Kidney glomerular epithelial cell (primary cell): ENCODE measurements around the gene PCDH10.
"Not testable (repeated sequence)": the region's sequence is repeated elsewhere in the genome, so short reads cannot be mapped to it uniquely, and the experiment has no call there.

Source experiments
- DNase-seq: peaks from one replicate; lab custom pipeline; 2025; lab: John Stamatoyannopoulos, UW

Gene PCDH10

GRCh38 chr4:133150486-133151340, 1.6 kb downstream of the PCDH10 start:
- DNase-seq = no peak

- DNase-seq = no peak
These were observed 2.2 kb downstream of the PCDH10 start for GRCh38 chr4:133151341-133151690.

- no peak for DNase-seq
These were observed 2.7 kb downstream of the PCDH10 start for GRCh38 chr4:133151691-133152329.

- DNase-seq = no peak
These were observed 3.3 kb downstream of the PCDH10 start for GRCh38 chr4:133152330-133152821.

- no peak for DNase-seq
These were observed 3.9 kb downstream of the PCDH10 start for GRCh38 chr4:133152831-133153481.

GRCh38 chr4:133154725-133155124, 5.6 kb downstream of the PCDH10 start:
- DNase-seq = no peak

- DNase-seq = no peak
These were observed 7.0 kb downstream of the PCDH10 start for GRCh38 chr4:133156096-133156495.

- no peak for DNase-seq
These were observed 7.5 kb downstream of the PCDH10 start for GRCh38 chr4:133156556-133156955.

GRCh38 chr4:133157460-133158160, 8.5 kb downstream of the PCDH10 start:
- DNase-seq = no peak

GRCh38 chr4:133160853-133161252, 11.8 kb downstream of the PCDH10 start:
- DNase-seq = no peak

GRCh38 chr4:133161570-133162295, 12.6 kb downstream of the PCDH10 start:
- DNase-seq = no peak

- DNase-seq = no peak
These were observed 13.8 kb downstream of the PCDH10 start for GRCh38 chr4:133162941-133163340.

- no peak for DNase-seq
These were observed 29.9 kb downstream of the PCDH10 start for GRCh38 chr4:133178956-133179355.

- no peak for DNase-seq
These were observed 37.1 kb downstream of the PCDH10 start for GRCh38 chr4:133186210-133186609.

- DNase-seq = no peak
These were observed 37.8 kb downstream of the PCDH10 start for GRCh38 chr4:133186845-133187244.

- DNase-seq = no peak
These were observed 39.5 kb downstream of the PCDH10 start for GRCh38 chr4:133188433-133189146.

- DNase-seq = no peak
These were observed 40.0 kb downstream of the PCDH10 start for GRCh38 chr4:133189147-133189517.

GRCh38 chr4:133190098-133190497, 41.0 kb downstream of the PCDH10 start:
- DNase-seq = no peak

GRCh38 chr4:133208694-133209285, 59.7 kb downstream of the PCDH10 start:
- no peak for DNase-seq

GRCh38 chr4:133233922-133234321, 84.8 kb downstream of the PCDH10 start:
- no peak for DNase-seq

GRCh38 chr4:133240451-133240850, 91.4 kb downstream of the PCDH10 start:
- not testable (repeated sequence) for DNase-seq
